Glutamatergic neuron (in vitro differentiated cells): Measurements from ENCODE around the gene SELENON. TPM values are rescaled to one million over a fixed set of nuclear protein-coding genes. Genes with fewer than 3 reads are reported as not detected.

Experiments
- DNase-seq: peaks from one replicate; pipeline ENCODE4 v3.0.0; 2022
- H3K27ac Mint-ChIP-seq: one replicate; pipeline ENCODE4 v1.8.0; 2020; ENCODE audit warnings: mild to moderate bottlenecking, mixed read lengths, inconsistent platforms; ENCODE audit not compliant: unreplicated experiment
- H3K27me3 Mint-ChIP-seq: one replicate; pipeline ENCODE4 v1.8.0; 2020; ENCODE audit warnings: mild to moderate bottlenecking, moderate library complexity, mixed read lengths, inconsistent platforms; ENCODE audit not compliant: unreplicated experiment
- H3K36me3 Mint-ChIP-seq: one replicate; pipeline ENCODE4 v1.8.0; 2020; ENCODE audit warnings: mild to moderate bottlenecking, mixed read lengths, inconsistent platforms; ENCODE audit not compliant: unreplicated experiment
- H3K4me1 Mint-ChIP-seq: one replicate; pipeline ENCODE4 v1.8.0; 2020; ENCODE audit warnings: mild to moderate bottlenecking, low read depth, mixed read lengths, inconsistent platforms; ENCODE audit not compliant: unreplicated experiment
- H3K4me3 Mint-ChIP-seq: one replicate; pipeline ENCODE4 v1.8.0; 2020; ENCODE audit warnings: mild to moderate bottlenecking, mixed read lengths, inconsistent platforms; ENCODE audit not compliant: unreplicated experiment
- H3K9me3 Mint-ChIP-seq: one replicate; pipeline ENCODE4 v1.8.0; 2020; ENCODE audit warnings: mild to moderate bottlenecking, moderate library complexity, mixed read lengths, inconsistent platforms; ENCODE audit not compliant: unreplicated experiment
- total RNA-seq: library from RNA; stranded (reverse); fragmentation: NEBNext Ultra II Directional; extraction: Animal tissue kit (Norgen Biotek cat#: 25700); gene quantifications from one replicate; pipeline ENCODE4 v1.2.1, GENCODE V29; 2021; ENCODE audit not compliant: unreplicated experiment
- TF ChIP-seq, protein P1 (sequence below): fragments of 200-600 bp; sonication (generic); IDR thresholded peaks from one replicate; pipeline ENCODE4 v1.5.0; 2021; ENCODE audit not compliant: partially characterized antibody, unreplicated experiment

SELENON gene
- total RNA-seq, 1 donor from 2014 or later: 79.8 TPM

DNA sequence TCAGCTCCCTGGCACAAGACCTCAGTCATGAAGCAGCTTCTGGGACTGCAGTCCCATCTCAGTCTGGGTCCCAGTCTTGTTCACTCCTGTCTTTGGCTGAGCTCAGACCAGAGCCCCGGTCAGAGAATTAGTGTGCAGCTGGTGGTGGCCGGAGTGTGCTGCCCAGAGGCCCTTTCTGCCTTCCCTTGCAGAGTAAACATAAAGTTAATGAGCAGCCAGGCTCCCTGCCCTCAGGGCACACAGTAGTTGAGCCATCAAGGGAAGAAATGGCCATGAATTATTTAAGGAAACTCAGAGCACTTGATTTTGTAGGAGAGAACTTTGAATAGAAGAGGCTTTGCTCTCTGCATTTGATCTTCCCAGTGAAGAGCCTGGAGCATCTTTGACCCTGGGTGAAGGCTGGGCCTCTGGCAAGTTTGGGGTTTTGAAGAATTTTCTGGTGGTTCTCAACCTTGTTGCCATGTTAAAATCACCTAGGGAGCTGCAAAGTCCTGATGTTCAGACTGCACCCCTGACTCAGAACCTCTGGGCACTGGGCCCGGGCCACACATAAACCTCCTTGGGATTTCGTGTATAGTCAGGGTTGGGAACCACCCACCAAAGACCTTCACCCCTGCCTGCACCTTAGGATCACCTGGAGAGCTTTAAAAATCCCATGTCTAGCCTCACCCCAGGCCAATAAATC lies 26.4 kb upstream of the SELENON start:
- TF ChIP-seq, protein P1, sequence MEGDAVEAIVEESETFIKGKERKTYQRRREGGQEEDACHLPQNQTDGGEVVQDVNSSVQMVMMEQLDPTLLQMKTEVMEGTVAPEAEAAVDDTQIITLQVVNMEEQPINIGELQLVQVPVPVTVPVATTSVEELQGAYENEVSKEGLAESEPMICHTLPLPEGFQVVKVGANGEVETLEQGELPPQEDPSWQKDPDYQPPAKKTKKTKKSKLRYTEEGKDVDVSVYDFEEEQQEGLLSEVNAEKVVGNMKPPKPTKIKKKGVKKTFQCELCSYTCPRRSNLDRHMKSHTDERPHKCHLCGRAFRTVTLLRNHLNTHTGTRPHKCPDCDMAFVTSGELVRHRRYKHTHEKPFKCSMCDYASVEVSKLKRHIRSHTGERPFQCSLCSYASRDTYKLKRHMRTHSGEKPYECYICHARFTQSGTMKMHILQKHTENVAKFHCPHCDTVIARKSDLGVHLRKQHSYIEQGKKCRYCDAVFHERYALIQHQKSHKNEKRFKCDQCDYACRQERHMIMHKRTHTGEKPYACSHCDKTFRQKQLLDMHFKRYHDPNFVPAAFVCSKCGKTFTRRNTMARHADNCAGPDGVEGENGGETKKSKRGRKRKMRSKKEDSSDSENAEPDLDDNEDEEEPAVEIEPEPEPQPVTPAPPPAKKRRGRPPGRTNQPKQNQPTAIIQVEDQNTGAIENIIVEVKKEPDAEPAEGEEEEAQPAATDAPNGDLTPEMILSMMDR: no peak
- no peaks in the 10 kb centered on the region for H3K36me3 Mint-ChIP-seq
- peak; percentile 62 for DNase-seq
- H3K27ac Mint-ChIP-seq: peak overlapping the region; percentile 88
- peaks cover 47% of the 10 kb centered on the region for H3K4me1 Mint-ChIP-seq
- H3K4me3 Mint-ChIP-seq: no peak overlapping the region
- H3K9me3 Mint-ChIP-seq: peaks cover 7% of the 10 kb centered on the region
- peaks cover 2% of the 10 kb centered on the region for H3K27me3 Mint-ChIP-seq

DNA sequence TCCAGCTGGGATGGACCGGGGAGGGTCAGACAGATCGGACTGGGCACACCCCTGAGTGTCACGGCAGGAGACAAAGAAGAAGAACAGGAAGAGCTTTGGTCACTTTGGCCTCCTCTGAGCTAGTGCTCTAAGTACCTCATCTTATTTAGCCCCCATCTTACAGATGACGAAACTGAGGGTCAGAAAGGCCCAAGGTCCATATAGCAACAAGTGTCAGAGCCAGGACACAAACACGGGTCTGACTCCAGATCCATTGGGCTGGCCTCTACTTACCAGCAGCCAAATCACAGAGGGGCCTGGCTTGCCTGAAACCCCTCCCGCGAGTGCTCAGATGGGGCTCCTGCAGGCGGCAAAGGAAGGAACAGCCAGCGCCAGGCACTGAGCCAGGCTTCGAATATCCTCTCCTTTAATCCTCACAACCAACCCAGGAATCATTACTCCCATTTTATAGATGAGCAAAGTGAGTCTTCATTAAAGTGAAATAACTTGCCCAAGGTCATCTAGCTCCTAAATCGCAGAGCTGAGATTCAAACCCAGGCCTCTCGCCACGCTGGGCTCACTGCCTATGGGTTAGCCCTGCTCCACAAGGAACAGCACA lies 25.7 kb upstream of the SELENON start:
- TF ChIP-seq, protein P1: no peak
- H3K4me3 Mint-ChIP-seq: no peak overlapping the region
- no peaks in the 10 kb centered on the region for H3K27me3 Mint-ChIP-seq
- DNase-seq: no peak
- H3K4me1 Mint-ChIP-seq: peaks cover 47% of the 10 kb centered on the region
- peak overlapping the region; percentile 88 for H3K27ac Mint-ChIP-seq
- peaks cover 7% of the 10 kb centered on the region for H3K9me3 Mint-ChIP-seq
- no peaks in the 10 kb centered on the region for H3K36me3 Mint-ChIP-seq

DNA sequence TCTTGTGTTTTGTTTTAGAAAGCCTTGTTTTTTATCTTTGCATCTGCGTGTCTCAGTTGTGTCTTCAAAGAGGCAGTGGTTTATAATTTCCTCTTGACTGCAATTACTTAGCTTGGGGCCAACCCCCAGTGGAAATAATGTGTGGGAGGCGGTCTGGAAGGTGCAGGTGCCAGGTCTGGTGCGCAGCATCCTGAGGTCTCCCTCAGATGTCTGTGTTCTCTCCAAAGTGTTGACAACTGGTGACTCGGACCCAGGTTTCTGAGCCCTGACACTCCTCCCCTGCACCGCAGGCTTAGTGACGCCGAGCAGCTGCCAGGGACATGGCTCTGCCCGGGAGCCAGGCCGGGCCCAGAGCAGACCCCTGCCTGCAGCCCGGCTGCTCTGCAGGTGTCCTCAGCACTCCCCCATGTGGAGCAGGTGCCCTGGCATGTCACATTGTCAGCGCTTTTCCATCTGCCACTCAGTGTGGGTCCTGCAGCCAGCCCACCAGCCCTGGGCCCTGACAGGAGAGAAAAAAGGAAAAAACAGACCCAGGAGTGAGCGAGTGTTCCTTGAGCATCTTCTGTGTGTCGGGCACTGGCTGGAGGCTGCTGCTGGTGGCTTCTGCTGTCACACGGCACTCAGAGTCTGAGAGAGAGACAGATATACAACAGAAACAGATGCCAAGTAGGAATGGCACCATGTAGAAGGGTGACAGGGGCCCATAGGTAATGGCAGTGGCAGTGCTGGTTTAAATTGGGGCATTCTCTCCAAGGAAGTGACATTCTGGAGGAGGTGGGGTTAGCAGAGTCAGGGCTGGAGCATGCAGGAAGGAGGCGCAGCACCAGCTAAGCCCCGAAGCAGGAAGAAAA lies 24.8 kb upstream of the SELENON start:
- Mint-ChIP-seq H3K4me1 (peaks cover 46% of the 10 kb centered on the region), H3K27ac (peak overlapping the region; percentile 41), H3K36me3 (no peaks in the 10 kb centered on the region), H3K27me3 (no peaks in the 10 kb centered on the region), H3K9me3 (peaks cover 7% of the 10 kb centered on the region), H3K4me3 (peak overlapping the region; percentile 2)
- DNase-seq: peak; percentile 41
- TF ChIP-seq, protein P1: no peak

DNA sequence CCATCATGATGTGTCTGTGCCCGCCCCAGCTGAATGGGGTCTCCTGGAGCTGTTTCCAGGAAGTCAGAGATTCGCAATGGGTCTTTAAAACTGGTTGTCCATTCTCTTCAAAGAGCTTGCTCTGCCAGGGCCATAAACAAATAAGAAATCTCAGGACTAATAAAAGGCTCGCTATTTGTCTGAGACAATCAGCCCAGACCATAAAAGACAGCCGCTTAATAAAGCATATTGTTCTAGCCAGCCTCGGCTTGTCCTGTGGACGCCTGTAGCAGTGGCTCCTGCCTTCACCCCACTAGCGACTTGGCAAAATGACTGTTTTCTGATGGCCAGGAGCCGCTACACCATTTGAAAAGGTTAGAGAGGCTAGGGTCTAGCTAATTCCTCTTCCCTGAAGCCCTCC lies 20.6 kb upstream of the SELENON start:
- Mint-ChIP-seq H3K27ac (no peak overlapping the region), H3K9me3 (peaks cover 5% of the 10 kb centered on the region), H3K27me3 (peaks cover 7% of the 10 kb centered on the region), H3K36me3 (peaks cover 4% of the 10 kb centered on the region), H3K4me1 (peaks cover 31% of the 10 kb centered on the region), H3K4me3 (no peak overlapping the region)
- TF ChIP-seq, protein P1: no peak
- DNase-seq: no peak
